Smooth muscle cell (in vitro differentiated cells): ENCODE results near the gene CD300A. TPM values are rescaled to one million over a fixed set of nuclear protein-coding genes. Genes with fewer than 3 reads are reported as not detected.

Source experiments
- DNase-seq: peaks from one replicate; lab custom pipeline; 2025; ENCODE audit not compliant: unreplicated experiment; lab: John Stamatoyannopoulos, UW
- H2AFZ ChIP-seq: fragments of 200-600 bp; sonication (generic); 2 replicates; pipeline ENCODE4 v1.6.0; 2016; ENCODE audit warnings: antibody characterized with exemption, low read depth, mild to moderate bottlenecking
- H3F3A ChIP-seq: fragments of 200-600 bp; sonication (generic); 2 replicates; pipeline ENCODE4 v1.6.0; 2017; ENCODE audit warnings: antibody characterized with exemption, low read depth
- H3K27ac ChIP-seq: fragments of 200-600 bp; sonication (generic); 2 replicates; pipeline ENCODE4 v1.5.1; 2016; ENCODE audit warnings: low read depth, mild to moderate bottlenecking
- H3K27me3 ChIP-seq: fragments of 200-600 bp; sonication (generic); 2 replicates; pipeline ENCODE4 v1.6.1; 2016; ENCODE audit warnings: low read depth, mild to moderate bottlenecking
- H3K36me3 ChIP-seq: fragments of 200-600 bp; sonication (generic); 2 replicates; pipeline ENCODE4 v1.5.1; 2016; ENCODE audit warnings: low read depth
- H3K4me1 ChIP-seq: fragments of 200-600 bp; sonication (generic); 2 replicates; pipeline ENCODE4 v1.5.1; 2016; ENCODE audit warnings: low read depth
- H3K4me2 ChIP-seq: fragments of 200-600 bp; sonication (generic); 2 replicates; pipeline ENCODE4 v1.6.0; 2016; ENCODE audit warnings: mild to moderate bottlenecking
- H3K4me3 ChIP-seq: fragments of 200-600 bp; sonication (generic); 2 replicates; pipeline ENCODE4 v1.5.1; 2016; ENCODE audit warnings: mild to moderate bottlenecking
- H3K79me2 ChIP-seq: fragments of 200-600 bp; sonication (generic); 2 replicates; pipeline ENCODE4 v1.6.0; 2016; ENCODE audit warnings: low read depth, mild to moderate bottlenecking
- H3K9ac ChIP-seq: fragments of 200-600 bp; sonication (generic); 2 replicates; pipeline ENCODE4 v1.6.0; 2016; ENCODE audit warnings: low read depth
- H3K9me3 ChIP-seq: fragments of 200-600 bp; sonication (generic); replicated peaks from 2 replicates; pipeline ENCODE4 v1.5.1; 2016; ENCODE audit warnings: low read depth
- H4K20me1 ChIP-seq: fragments of 200-600 bp; sonication (generic); 2 replicates; pipeline ENCODE4 v1.6.0; 2016; ENCODE audit warnings: low read depth
- WGBS: methylation state at CpG from one replicate; pipeline ENCODE4 v1.1.7; 2016; ENCODE audit warnings: low lambda C conversion rate; 5-methylcytosine and 5-hydroxymethylcytosine counted together
- polyA plus RNA-seq: library from polyadenylated mRNA; unstranded; fragments of >200 nt; fragmentation: Nextera tagmentation; extraction: Ambion mirVana; gene quantifications from 2 replicates; pipeline ENCODE4 v1.2.1, GENCODE V29; 2016
- total RNA-seq: library from RNA; depleted of rRNA; stranded (reverse); fragments of >200 nt; gene quantifications from 2 replicates; pipeline ENCODE4 v1.2.3, GENCODE V29; 2014
- TF ChIP-seq, protein P1 (sequence below): fragments of 200-600 bp; sonication (generic); IDR thresholded peaks from 2 replicates; pipeline ENCODE4 v1.5.1; 2017; ENCODE audit warnings: borderline replicate concordance, mild to moderate bottlenecking, antibody characterized with exemption; ENCODE audit not compliant: insufficient read depth, poor library complexity, severe bottlenecking

CD300A gene
- total and polyA plus RNA-seq, 2 experiments from 2014 or later, result not detected

DNA sequence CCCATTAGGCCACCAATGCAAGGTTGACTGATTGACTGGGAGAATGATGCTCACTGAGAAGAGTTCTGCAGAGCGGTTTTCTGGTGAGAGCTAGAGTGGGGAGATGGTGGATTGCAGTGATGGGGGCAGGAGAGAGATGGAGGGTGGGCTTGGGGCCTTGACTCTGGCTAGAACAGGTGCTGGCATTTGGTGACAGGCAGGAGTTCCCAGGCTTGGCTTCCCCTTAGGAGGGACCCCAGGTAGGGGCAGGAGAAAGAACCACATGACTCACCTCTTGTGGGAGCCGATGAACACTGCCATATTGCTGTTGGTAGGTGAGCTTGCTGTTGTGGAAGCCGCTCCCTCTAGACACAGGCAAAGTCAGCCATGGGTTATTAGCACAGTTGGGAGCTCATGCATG, 56.9 kb downstream of the CD300A start:
- no peaks in the 10 kb centered on the region for H3K79me2 ChIP-seq
- no peak overlapping the region for H2AFZ ChIP-seq
- H3F3A ChIP-seq, result no peaks in the 10 kb centered on the region
- no peaks in the 10 kb centered on the region for H3K36me3 ChIP-seq
- TF ChIP-seq, protein P1, sequence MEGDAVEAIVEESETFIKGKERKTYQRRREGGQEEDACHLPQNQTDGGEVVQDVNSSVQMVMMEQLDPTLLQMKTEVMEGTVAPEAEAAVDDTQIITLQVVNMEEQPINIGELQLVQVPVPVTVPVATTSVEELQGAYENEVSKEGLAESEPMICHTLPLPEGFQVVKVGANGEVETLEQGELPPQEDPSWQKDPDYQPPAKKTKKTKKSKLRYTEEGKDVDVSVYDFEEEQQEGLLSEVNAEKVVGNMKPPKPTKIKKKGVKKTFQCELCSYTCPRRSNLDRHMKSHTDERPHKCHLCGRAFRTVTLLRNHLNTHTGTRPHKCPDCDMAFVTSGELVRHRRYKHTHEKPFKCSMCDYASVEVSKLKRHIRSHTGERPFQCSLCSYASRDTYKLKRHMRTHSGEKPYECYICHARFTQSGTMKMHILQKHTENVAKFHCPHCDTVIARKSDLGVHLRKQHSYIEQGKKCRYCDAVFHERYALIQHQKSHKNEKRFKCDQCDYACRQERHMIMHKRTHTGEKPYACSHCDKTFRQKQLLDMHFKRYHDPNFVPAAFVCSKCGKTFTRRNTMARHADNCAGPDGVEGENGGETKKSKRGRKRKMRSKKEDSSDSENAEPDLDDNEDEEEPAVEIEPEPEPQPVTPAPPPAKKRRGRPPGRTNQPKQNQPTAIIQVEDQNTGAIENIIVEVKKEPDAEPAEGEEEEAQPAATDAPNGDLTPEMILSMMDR, result no peak
- H3K9ac ChIP-seq, result no peak overlapping the region
- H3K4me2 ChIP-seq, result no peak overlapping the region
- H3K4me3 ChIP-seq, result no peak overlapping the region
- H4K20me1 ChIP-seq, result no peaks in the 10 kb centered on the region
- H3K9me3 ChIP-seq, result no peaks in the 10 kb centered on the region
- H3K27me3 ChIP-seq, result peaks cover 14% of the 10 kb centered on the region
- H3K27ac ChIP-seq, result no peak overlapping the region
- 94% methylated on average over 3 of the region's 3 CpGs for WGBS
- H3K4me1 ChIP-seq, result no peaks in the 10 kb centered on the region
- no peak for DNase-seq

DNA sequence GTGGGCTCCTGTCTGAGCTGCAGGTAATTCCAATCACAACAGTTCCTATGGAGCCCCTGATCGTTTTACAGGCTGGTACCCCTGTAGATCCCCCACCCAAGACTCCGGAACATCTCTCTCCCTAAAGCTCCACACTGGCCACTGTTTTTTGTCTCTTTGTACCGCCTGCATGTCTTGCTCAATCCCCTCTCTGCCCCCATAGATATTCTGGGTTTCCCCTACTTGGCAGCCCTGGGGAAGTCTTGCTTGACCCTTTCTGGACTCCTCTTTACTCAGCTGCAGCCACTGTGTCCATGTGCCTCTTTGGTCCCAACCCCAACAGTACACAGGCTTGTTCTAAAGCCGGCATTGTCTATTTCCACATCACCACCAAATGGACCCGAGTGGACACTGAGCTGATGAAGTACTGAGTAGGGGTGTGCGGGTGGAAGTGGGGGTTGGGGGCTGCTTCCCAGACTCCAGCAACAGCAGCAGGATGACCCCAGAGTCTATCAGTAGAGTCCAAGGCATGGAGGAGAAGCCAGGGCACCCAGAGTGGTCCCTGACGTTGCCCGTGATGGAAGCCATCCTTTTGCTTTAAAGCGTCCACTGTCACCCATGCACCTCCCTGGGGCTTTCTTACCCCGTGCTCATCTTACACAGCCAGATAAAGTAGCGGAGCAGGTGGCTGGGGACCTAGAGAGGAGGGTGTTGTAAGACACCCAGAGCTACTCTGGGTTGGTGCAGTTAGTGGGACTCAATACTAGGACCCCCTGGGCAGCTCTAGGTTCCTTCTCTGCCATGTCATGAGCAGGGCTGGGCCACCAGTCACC, 58.4 kb downstream of the CD300A start:
- H3K36me3 ChIP-seq, result no peaks in the 10 kb centered on the region
- H2AFZ ChIP-seq, result no peak overlapping the region
- H3K9ac ChIP-seq, result no peak overlapping the region
- H3K4me2 ChIP-seq, result no peak overlapping the region
- peaks cover 15% of the 10 kb centered on the region for H3K27me3 ChIP-seq
- H4K20me1 ChIP-seq, result no peaks in the 10 kb centered on the region
- H3K4me3 ChIP-seq, result no peak overlapping the region
- H3K4me1 ChIP-seq, result no peaks in the 10 kb centered on the region
- no peaks in the 10 kb centered on the region for H3K79me2 ChIP-seq
- H3F3A ChIP-seq, result no peaks in the 10 kb centered on the region
- 88% methylated on average over 11 of the region's 11 CpGs for WGBS
- no peak for DNase-seq
- H3K27ac ChIP-seq, result no peak overlapping the region
- TF ChIP-seq, protein P1, result no peak
- H3K9me3 ChIP-seq, result no peaks in the 10 kb centered on the region

DNA sequence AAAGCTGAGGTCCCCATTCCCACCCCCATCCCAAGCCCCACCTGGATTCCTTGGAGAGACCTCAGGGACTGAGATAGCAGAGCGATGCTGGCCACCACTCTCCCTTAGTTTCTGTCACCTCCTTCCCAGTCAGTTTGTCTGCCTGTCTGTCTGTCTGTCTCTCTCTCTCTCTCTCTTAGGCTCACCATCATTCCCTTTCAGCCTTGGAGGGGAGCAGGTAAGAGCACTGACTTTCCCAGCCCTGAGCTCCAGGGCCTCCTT, 59.0 kb downstream of the CD300A start:
- Histone ChIP-seq H2AFZ (no peak overlapping the region), H3K9me3 (no peaks in the 10 kb centered on the region), H3K4me1 (no peaks in the 10 kb centered on the region), H3K4me3 (no peak overlapping the region), H3K4me2 (no peak overlapping the region), H3K27ac (no peak overlapping the region), H3K36me3 (no peaks in the 10 kb centered on the region), H3K27me3 (peaks cover 20% of the 10 kb centered on the region), H3K79me2 (no peaks in the 10 kb centered on the region), H3K9ac (no peak overlapping the region), H4K20me1 (no peaks in the 10 kb centered on the region), H3F3A (no peaks in the 10 kb centered on the region)
- WGBS, result 80% methylated on average over 1 of the region's 1 CpG
- DNase-seq, result no peak
- TF ChIP-seq, protein P1, result no peak

DNA sequence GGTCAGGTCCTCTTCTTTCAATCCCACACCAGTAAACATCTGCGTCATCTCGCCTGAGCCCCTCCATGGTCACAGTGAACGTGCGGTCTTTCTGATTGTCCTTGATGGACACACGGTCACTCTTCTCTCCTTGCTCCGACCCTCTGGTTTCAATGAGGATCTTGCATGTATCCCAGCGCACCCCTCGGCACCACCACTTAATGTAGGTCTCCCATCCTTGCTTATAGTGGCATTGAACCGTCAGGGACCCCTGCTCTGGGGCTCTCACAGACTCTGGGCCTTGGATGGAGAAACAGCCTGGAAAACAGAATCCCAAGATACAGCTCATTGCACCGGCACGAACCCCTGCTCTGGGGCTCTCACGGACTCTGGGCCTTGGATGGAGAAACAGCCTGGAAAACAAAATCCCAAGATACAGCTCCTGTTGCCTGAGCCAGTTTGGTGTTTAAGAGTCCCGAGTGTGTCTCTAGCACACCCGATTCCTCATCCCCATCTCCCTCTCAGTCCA, 59.4 kb downstream of the CD300A start:
- TF ChIP-seq, protein P1, result no peak
- Histone ChIP-seq H3K4me3 (no peak overlapping the region), H3K9me3 (no peaks in the 10 kb centered on the region), H3K79me2 (no peaks in the 10 kb centered on the region), H4K20me1 (no peaks in the 10 kb centered on the region), H3K9ac (no peak overlapping the region), H3K27ac (no peak overlapping the region), H3K36me3 (no peaks in the 10 kb centered on the region), H3K4me1 (no peaks in the 10 kb centered on the region), H3K4me2 (no peak overlapping the region), H3K27me3 (peaks cover 20% of the 10 kb centered on the region), H2AFZ (no peak overlapping the region), H3F3A (no peaks in the 10 kb centered on the region)
- DNase-seq, result no peak
- 90% methylated on average over 14 of the region's 14 CpGs for WGBS
